Gastroesophageal sphincter (tissue), 4 donors: ENCODE results near the gene ATP2B2. TPM values are rescaled to one million over a fixed set of nuclear protein-coding genes. Genes with fewer than 3 reads are reported as not detected.

Source experiments
- ATAC-seq: fragments of 150-250 bp; one replicate; pipeline ENCODE4 v1.9.1; 2016; ENCODE audit warnings: mild to moderate bottlenecking, moderate library complexity
- H3K27ac ChIP-seq, 4 donors: fragments of 200-600 bp; sonication (generic) in 3 of 4; 1 replicate in 3 of 4; 2 replicates in 1 of 4; pipeline ENCODE4 v1.5.1; 2016 to 2019
- H3K27me3 ChIP-seq: fragments of 200-600 bp; sonication (generic); one replicate; pipeline ENCODE4 v1.5.1; 2019
- H3K36me3 ChIP-seq, 2 donors: fragments of 200-600 bp; sonication (generic); one replicate each; pipeline ENCODE4 v1.5.1; 2019; ENCODE audit warnings: control low read depth in 1 of 2
- H3K4me1 ChIP-seq, 3 donors: fragments of 200-600 bp; sonication (generic); 1 replicate in 2 of 3; 2 replicates in 1 of 3; pipeline ENCODE4 v1.5.1; 2016 to 2019; ENCODE audit warnings: control low read depth in 2 of 3
- H3K4me3 ChIP-seq, 2 donors: fragments of 200-600 bp; sonication (generic); one replicate each; pipeline ENCODE4 v1.5.1; 2019; ENCODE audit warnings: mild to moderate bottlenecking in 1 of 2, moderate library complexity in 1 of 2
- H3K9me3 ChIP-seq, 3 donors: fragments of 200-600 bp; sonication (generic); one replicate each; pipeline ENCODE4 v1.5.1; 2017 to 2019; ENCODE audit warnings: control low read depth in 2 of 3
- CTCF ChIP-seq, 4 experiments: fragments of 200-600 bp in 2 of 4; fragments of 450-650 bp in 2 of 4; sonication (generic) in 1 of 4; IDR thresholded peaks; one replicate each; pipeline ENCODE4 v1.5.1; 2017 to 2019; ENCODE audit warnings: antibody characterized with exemption in 4 of 4, mild to moderate bottlenecking in 2 of 4, moderate library complexity in 2 of 4
- EP300 ChIP-seq: sonication (generic); formaldehyde crosslinking; IDR thresholded peaks from one replicate; pipeline ENCODE4 v1.6.1; 2017; ENCODE audit warnings: antibody characterized with exemption, mild to moderate bottlenecking
- POLR2A ChIP-seq, 2 donors: fragments of 450-650 bp; IDR thresholded peaks; one replicate each; pipeline ENCODE4 v1.6.1; 2017; ENCODE audit warnings: antibody characterized with exemption in 2 of 2, mild to moderate bottlenecking in 2 of 2, moderate library complexity in 1 of 2
- POLR2AphosphoS5 ChIP-seq: sonication (generic); formaldehyde crosslinking; IDR thresholded peaks from one replicate; pipeline ENCODE4 v1.6.1; 2017; ENCODE audit warnings: antibody characterized with exemption
- WGBS, 2 donors: methylation state at CpG; one replicate each; pipeline ENCODE4 v1.1.5; 2018; ENCODE audit warnings: low coverage in 1 of 2; 5-methylcytosine and 5-hydroxymethylcytosine counted together
- total RNA-seq, 4 donors: library from RNA; depleted of rRNA; stranded (reverse); fragments of >200 nt; gene quantifications; one replicate each; pipeline ENCODE4 v1.1.0, GENCODE V29; 2016

Gene ATP2B2
- total RNA-seq, 4 donors from 2014 or later = 0.13 to 0.30 (median 0.27) TPM; not detected in 1

GRCh38 chr3:10413041-10413440 is 92.3 kb downstream of the ATP2B2 start:
- no peak for ATAC-seq
- WGBS, 2 donors = no CpG with 5 or more reads among the region's 4 CpGs
- TF ChIP-seq EP300 (no peak), POLR2A (IDR thresholded peaks at IDR 0.05) (no peak), POLR2AphosphoS5 (no peak), CTCF (IDR thresholded peaks at IDR 0.05) (no peak)
- no peak overlapping the region for H3K27ac ChIP-seq
- H3K9me3 ChIP-seq = no peaks in the 10 kb centered on the region
- peaks cover 19% of the 10 kb centered on the region for H3K27me3 ChIP-seq
- no peaks in the 10 kb centered on the region for H3K4me1 ChIP-seq
- H3K36me3 ChIP-seq = no peaks in the 10 kb centered on the region
- no peak overlapping the region for H3K4me3 ChIP-seq

- H3K4me1 ChIP-seq = no peaks in the 10 kb centered on the region
- H3K9me3 ChIP-seq = no peaks in the 10 kb centered on the region
- no peak overlapping the region for H3K4me3 ChIP-seq
- peaks cover 8% of the 10 kb centered on the region for H3K27me3 ChIP-seq
- ATAC-seq = no peak
- TF ChIP-seq POLR2A (IDR thresholded peaks at IDR 0.05) = no peak
- TF ChIP-seq CTCF (IDR thresholded peaks at IDR 0.05) = no peak
- TF ChIP-seq POLR2AphosphoS5 = no peak
- no peak for TF ChIP-seq EP300
- 100% methylated on average over 1 of the region's 9 CpGs; no CpG with 5 or more reads in 1 of the 2 donors for WGBS, 2 donors
- no peak overlapping the region for H3K27ac ChIP-seq
- H3K36me3 ChIP-seq = no peaks in the 10 kb centered on the region
Observed at GRCh38 chr3:10411598-10412332, 93.6 kb downstream of the ATP2B2 start.

GRCh38 chr3:10410383-10411002 is 94.9 kb downstream of the ATP2B2 start:
- ATAC-seq = no peak
- TF ChIP-seq EP300 (no peak), POLR2AphosphoS5 (no peak), CTCF (IDR thresholded peaks at IDR 0.05) (no peak), POLR2A (IDR thresholded peaks at IDR 0.05) (no peak)
- no peaks in the 10 kb centered on the region for H3K9me3 ChIP-seq
- H3K4me3 ChIP-seq = no peak overlapping the region
- 54 to 71% methylated on average over 1 to 3 of the region's 21 CpGs for WGBS, 2 donors
- no peaks in the 10 kb centered on the region for H3K4me1 ChIP-seq
- H3K36me3 ChIP-seq = no peaks in the 10 kb centered on the region
- no peak overlapping the region for H3K27ac ChIP-seq
- peaks cover 6% of the 10 kb centered on the region for H3K27me3 ChIP-seq

- Histone ChIP-seq H3K4me1 (no peaks in the 10 kb centered on the region), H3K27me3 (peaks cover 6% of the 10 kb centered on the region), H3K9me3 (no peaks in the 10 kb centered on the region), H3K27ac (no peak overlapping the region), H3K36me3 (no peaks in the 10 kb centered on the region), H3K4me3 (no peak overlapping the region)
- ATAC-seq = no peak
- 80% methylated on average over 1 of the region's 8 CpGs; no CpG with 5 or more reads in 1 of the 2 donors for WGBS, 2 donors
- no peak for TF ChIP-seq EP300
- TF ChIP-seq POLR2A (IDR thresholded peaks at IDR 0.05) = no peak
- TF ChIP-seq CTCF (IDR thresholded peaks at IDR 0.05) = no peak
- TF ChIP-seq POLR2AphosphoS5 = no peak
Observed at GRCh38 chr3:10408680-10409079, 96.7 kb downstream of the ATP2B2 start.

- Histone ChIP-seq H3K4me3 (no peak overlapping the region), H3K27ac (no peak overlapping the region), H3K36me3 (no peaks in the 10 kb centered on the region), H3K4me1 (no peaks in the 10 kb centered on the region), H3K9me3 (no peaks in the 10 kb centered on the region), H3K27me3 (no peaks in the 10 kb centered on the region)
- no peak for TF ChIP-seq POLR2A (IDR thresholded peaks at IDR 0.05)
- no peak for TF ChIP-seq POLR2AphosphoS5
- no peak for TF ChIP-seq EP300
- no peak for TF ChIP-seq CTCF (IDR thresholded peaks at IDR 0.05)
- no peak for ATAC-seq
- WGBS, 2 donors = 100% methylated on average over 1 of the region's 8 CpGs; no CpG with 5 or more reads in 1 of the 2 donors
Observed at GRCh38 chr3:10407361-10407760, 98.0 kb downstream of the ATP2B2 start.
